T-helper 9 cell (primary cell): Measurements from ENCODE around the gene EWSR1.

Source experiments
- DNase-seq: peaks from one replicate; pipeline ENCODE4 v3.0.0-alpha.2; 2020

Gene EWSR1

DNA sequence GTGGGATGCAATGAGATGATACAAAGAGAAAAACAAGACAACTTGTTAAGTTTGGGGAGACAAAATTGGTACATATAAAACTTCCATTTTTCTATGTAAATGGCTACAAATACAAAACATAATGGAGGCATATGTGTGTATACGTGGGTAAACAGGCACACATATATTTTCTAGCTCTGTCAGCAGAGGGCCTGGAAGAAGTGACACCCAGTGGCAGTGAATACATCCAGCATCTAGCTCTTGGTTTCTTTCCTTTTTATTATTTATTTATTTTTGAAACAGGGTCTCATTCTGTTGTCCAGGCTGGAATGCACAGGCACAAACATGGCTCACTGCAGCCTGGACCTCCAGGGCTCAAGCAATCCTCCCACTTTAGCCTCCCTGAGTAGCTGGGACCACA lies 52.5 kb downstream of the EWSR1 start:
- no peak for DNase-seq

DNA sequence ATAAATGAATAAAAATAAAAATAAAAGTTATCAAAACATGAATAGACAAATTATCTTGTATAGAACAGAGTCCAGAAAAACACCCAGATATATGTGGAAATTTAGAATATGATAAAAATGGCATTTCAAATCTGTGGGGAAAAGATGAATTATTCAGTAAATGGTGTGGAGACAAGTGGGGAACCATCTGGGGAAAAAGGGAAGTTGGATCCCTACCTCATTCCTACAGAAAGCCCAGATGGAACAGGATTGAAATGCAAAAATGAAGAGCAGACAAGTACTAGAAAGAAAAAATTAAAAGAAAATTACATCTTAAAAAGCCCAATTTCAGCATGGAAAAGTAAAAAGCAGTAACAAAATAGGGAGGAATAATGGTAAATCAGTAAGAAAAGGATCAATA lies 55.6 kb downstream of the EWSR1 start:
- no peak for DNase-seq

DNA sequence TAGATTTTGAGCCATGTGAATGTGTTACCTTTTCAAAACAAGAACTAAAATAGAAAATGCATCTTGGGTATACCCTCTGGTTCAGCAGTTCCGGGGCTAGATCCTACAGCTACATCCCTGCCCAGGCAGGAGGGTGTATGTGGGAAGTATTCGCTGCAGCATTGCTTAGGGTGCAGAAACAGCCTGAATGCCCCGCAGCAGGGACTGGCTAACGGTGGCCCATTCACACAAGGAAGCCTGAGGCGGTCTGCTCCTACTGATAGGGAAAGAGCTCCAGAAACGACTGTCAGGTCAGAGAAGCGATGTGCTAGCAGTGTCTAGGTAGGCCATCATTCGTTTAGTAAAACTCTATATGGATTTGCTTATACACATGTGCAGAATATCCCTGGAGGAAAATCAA lies 57.3 kb downstream of the EWSR1 start:
- DNase-seq: no peak

DNA sequence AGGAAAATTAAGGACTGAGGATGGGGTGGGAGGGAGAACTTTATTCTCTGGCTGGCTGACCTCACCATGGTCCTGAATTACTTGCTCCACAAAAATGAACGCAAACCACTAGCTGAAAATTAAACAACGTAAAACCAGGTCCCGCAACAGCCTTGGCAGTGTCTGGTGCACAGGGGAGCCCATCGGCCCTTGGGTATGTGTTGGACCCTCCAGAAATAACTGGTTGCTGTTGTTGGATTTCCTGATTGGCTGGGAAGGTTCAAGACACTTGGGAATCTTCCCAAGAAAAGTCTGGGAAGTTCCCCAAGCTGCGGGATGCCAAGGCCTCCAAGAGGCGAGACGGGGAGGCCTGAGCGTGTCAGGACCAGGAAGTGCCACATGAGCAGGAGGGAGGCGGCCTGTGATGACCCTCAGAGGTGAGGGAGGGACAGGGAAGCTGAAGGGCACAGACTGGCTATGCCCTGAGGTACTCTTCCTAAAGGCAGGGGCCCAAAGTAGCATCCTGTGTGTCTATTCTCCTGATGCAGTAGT lies 57.8 kb downstream of the EWSR1 start:
- DNase-seq: no peak

DNA sequence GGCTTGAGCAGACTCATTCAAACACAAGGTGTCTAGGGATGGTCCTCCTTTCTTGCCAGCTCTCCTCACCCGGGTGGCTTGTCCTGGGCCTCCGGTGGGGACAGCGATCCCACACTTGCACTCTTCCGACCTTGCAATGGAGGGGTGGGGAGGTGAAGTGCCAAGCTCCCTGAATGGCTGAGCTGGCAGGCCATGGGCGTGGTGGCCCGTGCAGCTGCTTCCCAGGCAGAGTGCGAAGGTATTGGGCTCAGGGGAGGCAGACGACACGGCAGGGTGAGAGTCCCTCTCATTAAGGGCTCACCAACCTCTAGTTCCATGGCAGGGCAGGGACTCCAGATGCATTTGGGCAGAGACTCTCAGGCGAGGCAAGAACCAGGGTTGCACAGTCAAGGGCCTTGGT lies 58.4 kb downstream of the EWSR1 start:
- no peak for DNase-seq

DNA sequence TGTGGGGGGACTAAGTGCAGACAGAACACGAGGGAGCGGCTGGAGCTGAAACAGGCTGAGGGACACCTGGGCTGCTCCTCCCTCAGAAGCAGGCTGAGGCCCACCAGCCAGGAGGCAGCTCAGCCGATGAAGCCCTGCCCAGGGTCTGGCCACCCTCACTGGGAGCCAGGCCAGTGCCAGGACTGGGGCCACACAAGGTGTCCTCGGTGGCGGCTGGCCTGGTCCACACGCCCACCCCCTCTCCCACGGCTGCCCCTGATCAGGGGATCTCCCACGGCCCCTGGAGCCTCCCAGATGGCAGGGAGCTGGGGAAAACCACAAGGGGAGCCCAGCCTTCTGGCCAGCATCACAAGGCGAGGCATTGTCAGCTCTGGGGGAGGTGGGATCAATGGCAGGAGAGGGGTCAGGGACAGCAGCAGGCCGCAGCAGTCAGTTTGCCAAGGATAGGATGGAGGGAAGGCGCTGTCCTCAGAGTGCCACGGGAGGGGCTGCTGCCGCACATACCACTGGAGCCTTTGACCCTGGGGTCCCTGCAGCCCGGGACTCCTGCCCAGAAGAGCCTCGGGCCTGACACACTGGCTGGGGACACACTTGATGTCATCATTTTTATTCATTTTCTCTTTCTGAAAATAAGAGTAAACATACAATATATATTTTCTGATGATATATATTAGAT lies 59.2 kb downstream of the EWSR1 start:
- DNase-seq: no peak

DNA sequence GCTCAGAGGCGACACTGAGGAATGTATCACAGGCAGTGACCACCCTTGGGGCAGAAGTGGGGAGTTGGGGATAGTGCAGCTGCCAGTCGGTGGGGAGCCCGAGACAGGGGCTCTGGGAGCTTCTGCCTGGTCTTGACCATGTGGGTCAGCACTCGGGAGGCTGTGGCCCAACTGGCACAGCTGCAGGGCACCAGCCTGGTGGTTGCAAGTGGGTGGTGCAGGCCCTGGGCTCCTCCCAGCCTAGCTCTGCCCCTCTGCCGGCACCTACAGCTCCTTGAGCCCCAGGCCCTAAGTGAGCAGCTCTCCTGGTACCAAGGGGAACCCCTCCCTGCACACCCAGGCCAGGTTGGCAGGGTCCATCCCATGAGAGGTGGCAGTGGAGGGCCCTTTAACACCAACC lies 60.0 kb downstream of the EWSR1 start:
- no peak for DNase-seq

DNA sequence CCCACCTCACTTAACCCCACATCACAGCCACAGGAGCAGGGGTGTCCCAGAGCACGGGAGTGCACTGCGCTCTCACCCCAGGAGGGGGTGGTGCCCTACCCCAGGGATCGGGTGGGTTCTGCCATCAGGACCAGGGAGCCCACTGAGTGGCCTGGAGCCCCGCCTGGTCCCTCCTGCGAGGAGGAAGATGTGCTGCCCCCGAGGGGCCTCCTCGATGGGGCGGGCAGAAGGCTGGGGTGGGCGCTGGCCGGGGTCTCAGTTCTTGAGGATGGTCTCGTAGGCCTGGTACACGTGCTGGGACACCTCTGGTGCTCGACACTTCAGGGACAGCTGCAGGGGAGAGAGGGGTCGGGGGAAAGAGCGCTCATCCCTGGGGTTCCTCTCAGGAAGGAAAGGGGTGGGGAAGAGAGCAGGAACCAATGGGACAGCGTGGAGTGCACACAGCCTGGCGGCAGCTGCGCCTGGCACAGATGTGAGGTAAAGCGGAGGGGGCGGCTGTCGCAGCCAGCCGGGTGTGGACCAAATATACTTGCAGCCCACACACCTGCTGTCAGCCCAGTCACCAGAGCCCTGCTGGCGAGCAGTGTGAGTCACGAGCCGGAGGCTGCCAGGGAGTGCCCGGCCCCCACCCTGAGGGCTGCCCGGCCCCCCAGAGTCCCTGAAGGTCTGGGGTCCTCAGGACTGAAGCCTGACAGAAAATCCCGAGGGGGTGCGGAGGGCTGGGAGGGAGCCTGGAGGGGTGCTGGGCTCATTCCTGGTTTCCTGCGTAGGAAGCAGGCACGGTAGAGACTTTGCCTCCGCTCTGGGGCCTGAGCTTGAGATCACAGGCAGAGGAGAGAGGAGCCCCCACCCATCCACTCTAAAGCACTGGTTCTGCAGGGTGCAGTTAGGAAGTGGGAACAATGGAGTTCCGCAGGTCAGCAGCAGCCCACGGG lies 60.8 kb downstream of the EWSR1 start:
- no peak for DNase-seq

DNA sequence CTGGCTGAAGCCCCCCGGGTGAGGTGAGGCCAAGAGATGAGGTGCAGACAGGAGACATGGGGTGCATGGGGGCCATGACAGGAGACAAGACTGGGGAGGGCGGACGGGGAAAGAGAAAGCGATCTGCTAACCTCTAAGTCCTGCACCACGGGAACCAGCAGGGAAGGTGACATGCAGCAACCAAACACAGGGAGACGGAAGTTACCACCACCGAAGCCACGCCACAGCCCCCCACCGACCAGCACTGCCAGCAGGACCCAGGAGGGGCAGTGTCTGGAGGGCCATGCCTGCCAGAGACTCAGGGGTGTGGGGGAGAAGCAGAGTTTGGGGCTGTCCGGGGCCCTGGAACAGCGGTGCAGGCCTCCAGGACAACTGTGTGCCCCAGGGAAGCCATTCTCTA lies 61.5 kb downstream of the EWSR1 start:
- DNase-seq: no peak

DNA sequence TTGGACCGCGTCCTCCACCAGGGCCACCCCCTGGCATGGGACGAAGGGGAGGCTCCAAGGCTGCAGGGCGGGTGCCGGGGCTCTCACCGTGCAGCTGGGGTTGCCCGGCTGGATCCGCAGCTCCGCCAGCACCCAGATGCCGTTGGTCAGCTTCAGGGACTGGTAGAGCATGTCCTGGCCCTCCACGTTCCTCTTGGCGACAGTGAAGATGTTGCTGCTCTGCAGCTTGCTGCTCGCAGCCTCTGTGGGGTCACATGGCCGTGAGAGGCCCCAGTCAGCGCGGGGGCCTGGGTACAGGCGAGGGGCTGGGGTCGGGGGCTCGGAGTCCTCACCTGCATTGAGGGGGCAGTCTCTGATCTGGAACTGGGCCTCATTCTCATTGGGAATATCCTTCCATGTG lies 62.2 kb downstream of the EWSR1 start:
- no peak for DNase-seq

DNA sequence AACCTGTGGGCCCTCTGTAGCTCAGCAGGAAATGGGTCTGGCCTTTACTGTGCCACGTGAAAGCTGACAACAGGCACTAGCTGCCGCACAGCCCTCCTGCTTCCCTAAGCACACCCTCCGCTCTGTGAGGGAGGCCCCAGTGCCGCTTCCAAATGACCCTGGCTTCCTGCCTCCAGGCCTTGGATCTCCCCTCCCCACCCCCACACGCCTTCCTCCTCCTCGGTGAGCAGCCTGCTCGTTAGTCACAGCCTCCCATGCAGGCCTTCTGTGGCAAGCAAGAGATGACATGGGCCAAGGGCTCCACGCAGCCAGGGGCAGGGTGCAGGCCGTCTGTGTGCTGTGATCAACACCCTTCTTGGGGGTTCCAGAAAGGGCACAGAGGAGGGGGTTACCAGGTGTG lies 62.7 kb downstream of the EWSR1 start:
- DNase-seq: no peak

DNA sequence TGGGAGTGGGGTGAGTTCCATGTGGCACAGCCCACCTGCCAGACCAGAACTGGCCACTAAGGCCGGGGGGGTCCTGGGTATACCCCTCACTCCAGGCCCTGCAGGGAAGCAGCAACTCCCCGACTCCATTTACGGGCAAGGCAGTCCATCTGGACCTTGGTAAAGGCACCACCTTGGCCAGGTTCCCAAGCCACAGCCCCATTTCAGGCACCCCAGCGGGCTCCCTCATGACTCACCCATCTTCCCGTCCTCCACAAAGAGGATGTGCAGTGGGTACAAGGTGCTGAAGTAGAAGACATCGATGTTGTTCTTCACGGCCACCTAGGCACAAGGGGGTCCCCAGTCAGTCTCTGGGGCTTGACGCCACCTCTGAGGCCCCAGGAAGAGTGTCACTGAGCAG lies 63.1 kb downstream of the EWSR1 start:
- DNase-seq: no peak

DNA sequence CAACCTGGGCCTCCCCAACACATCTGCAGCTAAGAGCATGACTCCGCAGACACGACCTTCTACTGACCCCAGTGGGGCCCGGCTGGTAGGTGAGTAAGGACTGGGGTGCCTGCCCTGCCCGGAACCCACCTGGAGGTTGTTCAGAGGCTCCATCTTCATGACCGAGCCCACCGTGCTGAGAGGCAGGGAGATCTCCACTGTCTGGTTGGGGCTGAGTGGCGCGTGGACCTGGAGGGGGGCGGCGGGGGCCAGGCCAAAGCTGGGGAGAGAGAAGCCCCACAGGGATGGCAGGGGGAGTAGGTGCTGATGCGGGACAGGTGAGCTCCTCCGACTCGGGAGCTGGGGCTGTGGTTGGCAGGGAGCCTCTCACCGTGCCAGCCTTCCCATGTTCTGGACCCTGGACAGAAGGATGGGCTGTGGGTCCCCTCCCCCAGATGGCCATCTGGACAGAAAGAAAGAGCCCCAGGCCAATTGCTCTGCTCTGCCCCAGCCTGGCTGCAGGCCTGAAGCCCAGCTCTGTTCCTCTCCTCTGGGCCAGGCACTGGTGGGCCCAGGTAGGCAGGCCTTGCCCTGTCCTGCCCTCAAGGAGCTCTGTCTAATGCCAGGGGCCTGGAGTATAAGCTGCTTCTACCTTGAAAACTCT lies 63.7 kb downstream of the EWSR1 start:
- DNase-seq: no peak

DNA sequence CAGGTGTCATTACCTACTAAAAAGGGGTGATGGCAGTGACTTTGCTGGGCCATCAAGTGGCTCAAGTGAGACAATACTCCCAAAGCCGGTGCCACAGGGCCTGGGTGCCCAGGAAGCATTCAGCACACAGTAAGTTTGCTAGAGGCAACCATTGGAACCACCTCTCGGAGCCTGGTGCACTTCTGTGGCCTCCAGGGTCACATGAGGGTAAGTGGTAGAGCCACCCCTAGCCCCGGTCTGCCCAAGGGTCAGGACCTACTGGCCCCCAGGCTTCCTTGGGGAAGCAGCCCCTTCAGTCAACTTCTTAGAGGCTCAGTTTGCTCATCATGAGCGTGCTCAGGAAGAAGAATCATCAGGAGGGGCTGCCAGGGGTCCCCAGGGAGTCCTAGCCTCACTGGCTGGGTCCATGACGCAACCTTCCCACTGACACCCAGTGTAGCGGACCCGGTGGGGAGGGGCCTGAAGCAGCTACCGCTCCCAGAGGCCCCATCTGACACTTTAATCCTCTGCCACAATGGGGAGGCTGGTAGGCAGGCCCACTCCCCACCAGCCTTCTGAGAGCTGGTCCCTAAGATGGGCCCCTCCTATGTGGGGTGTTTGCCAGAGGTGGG lies 64.9 kb downstream of the EWSR1 start:
- no peak for DNase-seq

DNA sequence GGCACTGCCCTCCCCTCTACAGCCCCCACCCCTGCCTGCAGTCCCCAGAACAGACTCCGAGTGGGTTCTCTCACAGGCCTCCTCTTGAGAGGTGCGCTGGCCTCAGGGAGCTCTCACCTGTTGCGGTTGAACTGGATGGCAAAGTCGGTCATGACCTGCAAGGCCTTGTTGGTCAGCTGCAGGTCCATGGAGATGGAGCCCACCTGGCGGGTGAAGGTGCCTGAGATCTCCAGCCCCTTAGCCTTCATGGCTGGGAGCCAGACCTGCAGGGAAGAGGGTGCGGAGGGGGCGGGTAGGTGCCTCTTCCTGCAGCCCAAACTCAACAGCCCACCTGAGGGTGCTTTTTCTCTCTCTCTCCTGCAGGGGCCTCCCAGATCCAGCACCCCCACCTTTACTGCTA lies 66.1 kb downstream of the EWSR1 start:
- DNase-seq: no peak

DNA sequence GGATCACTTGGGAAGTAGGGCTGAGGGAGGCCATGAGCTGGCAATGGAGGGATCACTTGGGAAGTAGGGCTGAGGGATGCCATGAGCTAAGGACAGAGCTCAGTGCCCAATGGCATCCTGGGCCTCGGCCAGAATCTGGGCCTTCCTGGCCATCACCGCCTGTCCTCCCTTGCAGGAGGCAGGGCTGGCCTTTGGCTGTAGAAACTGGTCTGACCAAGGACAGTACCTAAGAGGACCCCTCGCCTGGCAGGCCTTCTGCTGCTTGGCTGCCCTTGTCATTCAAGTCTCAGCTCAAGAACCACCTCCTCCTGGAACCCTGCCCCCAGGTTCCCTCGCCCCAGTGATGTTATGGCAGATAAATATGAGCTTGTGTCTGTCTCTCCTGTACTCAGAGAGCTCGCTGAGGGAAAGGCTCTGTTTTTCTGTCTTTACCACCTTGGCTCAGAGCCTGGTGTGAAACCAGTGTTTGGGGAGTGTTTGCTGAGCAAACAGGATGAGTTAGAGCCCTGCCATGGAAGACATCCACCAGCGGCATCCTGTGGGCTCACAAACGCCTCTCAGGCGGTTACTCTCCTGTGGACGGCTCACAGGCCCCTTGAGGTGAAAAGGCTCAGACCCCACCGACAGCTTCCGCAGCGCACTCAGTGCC lies 66.8 kb downstream of the EWSR1 start:
- no peak for DNase-seq

DNA sequence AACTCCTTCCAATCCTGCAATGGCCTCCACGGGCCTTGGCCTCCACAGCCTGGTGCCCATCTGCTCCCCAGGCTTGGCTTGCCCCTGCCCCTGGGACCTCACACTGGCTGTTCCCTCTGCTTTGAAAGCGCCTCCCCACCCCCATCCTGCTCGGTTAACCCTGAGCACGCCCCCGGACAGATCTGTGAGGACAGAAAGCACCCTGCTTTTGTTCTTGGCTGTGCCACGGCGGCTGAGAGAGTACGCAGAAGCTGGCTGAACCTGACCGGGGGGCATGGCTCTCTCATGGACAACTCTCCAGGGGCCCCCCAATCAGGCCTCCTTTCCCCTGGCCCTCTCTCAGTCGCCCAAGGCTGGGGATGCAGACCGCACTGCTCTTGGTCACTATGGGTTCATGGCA lies 67.6 kb downstream of the EWSR1 start:
- DNase-seq: no peak

DNA sequence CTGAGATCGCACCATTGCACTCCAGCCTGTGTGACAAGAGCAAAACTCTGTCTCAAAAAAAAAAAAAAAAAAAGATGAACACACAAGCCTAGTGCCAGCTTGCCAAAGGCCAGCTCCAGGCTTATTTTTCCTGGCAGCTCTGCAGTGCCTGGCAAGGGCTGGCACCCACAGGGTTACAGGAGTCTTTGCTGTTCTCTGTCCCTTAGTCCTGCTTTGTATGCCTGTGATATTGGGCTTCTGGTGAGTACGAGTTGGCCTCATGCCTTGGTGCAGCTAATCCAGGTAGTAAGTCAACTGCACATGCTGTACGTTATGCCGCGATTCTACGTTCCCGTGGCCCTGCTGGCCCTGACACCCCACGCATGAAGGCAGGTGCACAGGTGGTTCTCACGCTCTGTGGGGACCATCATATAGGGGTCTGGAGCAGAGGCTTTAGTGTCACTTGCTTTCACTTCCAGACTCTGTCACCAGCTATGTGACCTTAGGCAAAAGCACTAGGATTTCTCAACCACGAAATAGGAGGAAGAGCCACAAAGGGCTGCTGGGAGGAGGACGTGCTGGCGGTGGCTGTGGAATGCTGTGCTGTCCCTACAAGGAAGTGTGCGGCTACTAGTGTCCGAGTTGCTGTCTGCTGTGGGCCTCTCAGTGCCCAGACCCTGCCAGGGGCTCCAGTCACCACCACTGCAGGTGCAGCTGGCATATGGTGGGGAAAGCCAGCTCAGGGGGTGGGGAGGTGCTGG lies 68.9 kb downstream of the EWSR1 start:
- no peak for DNase-seq

DNA sequence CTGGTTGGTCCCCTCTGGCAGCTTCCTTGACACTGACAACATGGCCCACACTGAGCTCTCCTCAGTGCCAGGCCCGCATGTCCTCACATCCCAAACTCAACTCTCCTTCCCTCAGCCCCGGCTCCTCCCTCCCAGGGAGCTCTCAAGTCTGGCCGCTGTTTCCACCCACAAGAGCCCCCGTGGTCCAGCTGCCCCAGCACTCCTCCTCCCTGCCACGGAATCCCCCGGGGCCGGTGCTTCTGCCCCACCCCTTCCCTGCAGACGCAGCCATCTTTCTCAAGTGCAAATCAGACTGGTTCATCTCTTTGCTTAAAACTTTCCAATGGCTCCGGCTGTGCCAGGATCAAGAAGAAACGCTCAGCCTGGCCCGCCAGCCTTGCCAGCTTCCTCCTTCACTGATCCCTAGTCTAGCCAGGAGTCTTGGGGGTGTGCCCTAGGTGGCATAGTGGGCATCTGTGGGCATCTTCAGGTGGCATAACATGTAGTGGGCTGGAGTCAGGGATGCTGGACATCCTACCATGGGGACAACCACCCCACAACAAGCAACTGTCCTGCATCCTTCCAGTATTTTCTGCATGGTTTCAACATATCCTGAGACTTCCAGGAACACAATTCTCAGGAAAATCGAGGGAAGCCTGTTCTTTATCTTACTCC lies 69.7 kb downstream of the EWSR1 start:
- no peak for DNase-seq

DNA sequence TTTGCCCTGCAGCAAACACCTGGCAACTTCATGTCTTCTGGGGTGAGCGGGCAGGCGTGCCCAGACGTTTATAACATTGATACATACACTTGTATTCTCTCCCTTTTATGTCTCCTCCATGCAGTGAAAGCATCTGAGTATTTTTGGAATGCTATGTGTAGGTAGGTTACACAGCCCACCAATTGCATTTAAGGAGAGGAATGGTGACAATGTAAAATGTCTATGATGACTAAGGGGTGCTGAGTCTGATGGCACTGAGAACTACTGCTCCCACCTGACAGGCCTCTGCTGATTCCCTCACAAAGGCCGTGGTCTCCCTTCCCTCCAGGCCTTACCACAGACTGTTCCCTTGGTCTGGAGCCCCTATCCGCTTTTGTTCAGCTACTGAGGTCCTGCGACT lies 70.3 kb downstream of the EWSR1 start:
- DNase-seq: no peak
